IMR-90 (cell line): ENCODE measurements around the gene MCTS1. TPM values are rescaled to one million over a fixed set of nuclear protein-coding genes. Genes with fewer than 3 reads are reported as not detected.

Source experiments
- ATAC-seq: fragments of 200-7000 bp; cut with Tn5 transposase; 2 replicates; pipeline ENCODE4 v1.9.1; 2020; ENCODE audit warnings: low read depth, mild to moderate bottlenecking, moderate library complexity
- BruUV-seq: library from RNA; stranded (reverse); fragments of 400-500 nt; replicated peaks from 2 replicates; lab custom pipeline; 2021; lab: Mats Ljungman, UMichigan
- CTCF ChIA-PET: fragments of 300-600 bp; formaldehyde crosslinking; extraction: SDS; loops from one replicate; lab custom pipeline; 2021; ENCODE audit warnings: antibody characterized with exemption; lab: Yijun Ruan, JAX
- POLR2A ChIA-PET: fragments of 300-600 bp; sonication (Branson Sonifier 250); formaldehyde crosslinking; loops from one replicate; lab custom pipeline; 2022; ENCODE audit warnings: antibody characterized with exemption; ENCODE audit not compliant: unreplicated experiment; lab: Charles Lee
- DNase-seq: peaks from one replicate; pipeline ENCODE4 v3.0.0; 2013
- H2AFZ ChIP-seq: replicated peaks from 2 replicates; pipeline ENCODE3; 2013; ENCODE audit warnings: low read length, mild to moderate bottlenecking; ENCODE audit not compliant: poor library complexity
- H2AK5ac ChIP-seq: 2 replicates; pipeline ENCODE4 v1.6.1; 2013; ENCODE audit warnings: low read depth, low read length, inconsistent platforms
- H2AK9ac ChIP-seq: replicated peaks from 2 replicates; pipeline ENCODE3; 2013; ENCODE audit warnings: mild to moderate bottlenecking, low read depth, low read length, moderate library complexity; ENCODE audit not compliant: poor library complexity
- H2BK120ac ChIP-seq: 2 replicates; pipeline ENCODE4 v1.6.1; 2013; ENCODE audit warnings: low read depth, low read length, inconsistent platforms
- H2BK15ac ChIP-seq: 3 replicates; pipeline ENCODE4 v1.6.1; 2013; ENCODE audit warnings: low read depth, low read length, inconsistent platforms
- H2BK20ac ChIP-seq: 2 replicates; pipeline ENCODE4 v1.6.1; 2013; ENCODE audit warnings: low read depth, mild to moderate bottlenecking, inconsistent platforms, low read length, moderate library complexity
- H2BK5ac ChIP-seq: 2 replicates; pipeline ENCODE4 v1.6.1; 2013; ENCODE audit warnings: mild to moderate bottlenecking, low read depth, low read length, inconsistent platforms; ENCODE audit not compliant: poor library complexity, severe bottlenecking
- H3K14ac ChIP-seq: replicated peaks from 2 replicates; pipeline ENCODE4 v1.6.1; 2013; ENCODE audit warnings: low read depth, low read length, inconsistent platforms
- H3K18ac ChIP-seq: 2 replicates; pipeline ENCODE4 v1.6.1; 2013; ENCODE audit warnings: low read depth, low read length, control low read depth
- H3K23ac ChIP-seq: 2 replicates; pipeline ENCODE4 v1.6.1; 2013; ENCODE audit warnings: low read depth, low read length, inconsistent platforms
- H3K27ac ChIP-seq: 2 replicates; pipeline ENCODE4 v1.5.1; 2013; ENCODE audit warnings: mild to moderate bottlenecking, control low read depth, low read length; ENCODE audit not compliant: insufficient read depth
- H3K27me3 ChIP-seq: 2 replicates; pipeline ENCODE4 v1.6.1; 2013; ENCODE audit warnings: low read length; ENCODE audit not compliant: control insufficient read depth, insufficient read depth
- H3K36me3 ChIP-seq: 2 replicates; pipeline ENCODE4 v1.6.1; 2013; ENCODE audit warnings: low read length, mixed read lengths; ENCODE audit not compliant: control insufficient read depth, insufficient read depth
- H3K4ac ChIP-seq: 2 replicates; pipeline ENCODE4 v1.6.1; 2013; ENCODE audit warnings: low read depth, low read length, inconsistent platforms
- H3K4me1 ChIP-seq: 2 replicates; pipeline ENCODE4 v1.6.1; 2013; ENCODE audit warnings: low read length, mixed read lengths; ENCODE audit not compliant: control insufficient read depth, insufficient read depth
- H3K4me2 ChIP-seq: 2 replicates; pipeline ENCODE4 v1.6.1; 2013; ENCODE audit warnings: low read depth, mild to moderate bottlenecking, control low read depth, low read length, moderate library complexity
- H3K4me3 ChIP-seq: 2 replicates; pipeline ENCODE4 v1.5.1; 2013; ENCODE audit warnings: low read depth, mild to moderate bottlenecking, control low read depth, low read length, moderate library complexity; ENCODE audit not compliant: insufficient read depth
- H3K56ac ChIP-seq: 2 replicates; pipeline ENCODE4 v1.6.1; 2013; ENCODE audit warnings: low read length, inconsistent platforms; ENCODE audit not compliant: insufficient read depth; ENCODE audit errors: extremely low read depth
- H3K79me1 ChIP-seq, 2 experiments: 2 replicates each; pipeline ENCODE4 v1.6.1; 2013; ENCODE audit warnings: low read length in 2 of 2, inconsistent platforms in 1 of 2, low read depth in 1 of 2
- H3K9ac ChIP-seq: 2 replicates; pipeline ENCODE4 v1.6.1; 2013; ENCODE audit warnings: low read depth, low read length, control low read depth
- H3K9me1 ChIP-seq: 2 replicates; pipeline ENCODE4 v1.6.1; 2013; ENCODE audit warnings: low read length, inconsistent platforms; ENCODE audit not compliant: insufficient read depth
- H3K9me3 ChIP-seq: 2 replicates; pipeline ENCODE4 v1.6.1; 2013; ENCODE audit warnings: low read length; ENCODE audit not compliant: control insufficient read depth, insufficient read depth
- H4K20me1 ChIP-seq: 2 replicates; pipeline ENCODE4 v1.6.1; 2013; ENCODE audit warnings: low read length, inconsistent platforms; ENCODE audit not compliant: insufficient read depth
- H4K5ac ChIP-seq: 2 replicates; pipeline ENCODE4 v1.6.1; 2013; ENCODE audit warnings: mild to moderate bottlenecking, low read depth, low read length, control low read depth
- H4K8ac ChIP-seq, 2 experiments: 2 replicates each; pipeline ENCODE4 v1.6.1; 2013; ENCODE audit warnings: low read depth in 2 of 2, low read length in 2 of 2, control low read depth in 1 of 2, inconsistent platforms in 1 of 2
- H4K91ac ChIP-seq: 2 replicates; pipeline ENCODE4 v1.6.1; 2013; ENCODE audit warnings: low read depth, low read length, inconsistent platforms; ENCODE audit not compliant: insufficient read depth
- CEBPB ChIP-seq: IDR thresholded peaks from 2 replicates; pipeline ENCODE4 v1.6.1; 2012; ENCODE audit warnings: low read depth, low read length, improper control_type of control experiment
- MAFK ChIP-seq: IDR thresholded peaks from 2 replicates; pipeline ENCODE4 v1.6.1; 2012; ENCODE audit warnings: low read depth, low read length, improper control_type of control experiment
- POLR2A ChIP-seq: IDR thresholded peaks from 2 replicates; pipeline ENCODE4 v1.6.1; 2012; ENCODE audit warnings: mild to moderate bottlenecking, low read depth, low read length
- WGBS, 2 experiments: methylation state at CpG; one replicate each; pipeline versions ENCODE4 v1.1.5 to v1.1.7; 2013; ENCODE audit warnings: missing lambda C conversion rate in 2 of 2; ENCODE audit not compliant: insufficient read length in 1 of 2; ENCODE audit errors: extremely low coverage in 2 of 2; 5-methylcytosine and 5-hydroxymethylcytosine counted together
- dilution Hi-C: fragments of 300-500 bp; cut with HindIII; formaldehyde crosslinking; loops from one replicate; pipeline ENCODE4 v1.14.3; 2018; ENCODE audit warnings: low sequenced_read_pairs; ENCODE audit not compliant: unreplicated experiment
- in situ Hi-C: fragments of 300-500 bp; cut with MboI; formaldehyde crosslinking; loops from 3 replicates; pipeline ENCODE4 v1.14.3; 2019; ENCODE audit warnings: low sequenced_read_pairs, inconsistent platforms, mixed read lengths
- intact Hi-C: fragments of 100-400 bp; cut with micrococcal nuclease; formaldehyde crosslinking; loops from 2 replicates; pipeline ENCODE4 v1.10.0; 2022
- polyA plus RNA-seq, 3 experiments: library from polyadenylated mRNA; depleted of rRNA; stranded (reverse); fragments of >200 nt; gene quantifications; 2 replicates each; pipeline ENCODE4 v1.2.3, GENCODE V29; 2012; ENCODE audit warnings: low replicate concordance in 1 of 3
- total RNA-seq: library from RNA; depleted of rRNA; stranded (reverse); fragments of >200 nt; gene quantifications from 2 replicates; pipeline ENCODE4 v1.2.3, GENCODE V29; 2012
- TF ChIP-seq, protein P1 (sequence below): fragments of 150-350 bp; IDR thresholded peaks from 2 replicates; pipeline ENCODE4 v1.6.1; 2017; ENCODE audit warnings: mild to moderate bottlenecking, antibody characterized with exemption, low read length, low read depth

The MCTS1 gene
- total and polyA plus RNA-seq, 2 of the 4 experiments (the other 2 are of a cell fraction), result 36.9 to 52.8 TPM

GRCh38 chrX:120625371-120625770 is 21.5 kb downstream of the MCTS1 start:
- Histone ChIP-seq H3K4me3 (no peak overlapping the region), H3K9me1 (no peaks in the 10 kb centered on the region), H2BK20ac (no peak overlapping the region), H3K4ac (no peak overlapping the region), H2AK9ac (no peak overlapping the region), H3K79me1 (no peaks in the 10 kb centered on the region), H3K4me2 (no peak overlapping the region), H2BK120ac (no peak overlapping the region), H2AK5ac (no peak overlapping the region), H2BK5ac (no peak overlapping the region), H3K23ac (no peak overlapping the region), H3K27ac (no peak overlapping the region), H3K56ac (no peak overlapping the region), H3K14ac (no peak overlapping the region), H4K91ac (no peak overlapping the region), H3K27me3 (no peaks in the 10 kb centered on the region), H3K4me1 (no peaks in the 10 kb centered on the region), H3K9me3 (no peaks in the 10 kb centered on the region), H3K9ac (no peak overlapping the region), H3K18ac (no peak overlapping the region), H4K8ac (no peak overlapping the region), H3K36me3 (no peaks in the 10 kb centered on the region), H2AFZ (no peak overlapping the region), H4K20me1 (no peaks in the 10 kb centered on the region), H4K5ac (no peak overlapping the region), H2BK15ac (no peak overlapping the region)
- no TSS peak for BruUV-seq
- ATAC-seq (no peak), DNase-seq (no peak)
- dilution Hi-C loops, result no loop called here
- CTCF ChIA-PET, result no interaction called here
- TF ChIP-seq, protein P1, sequence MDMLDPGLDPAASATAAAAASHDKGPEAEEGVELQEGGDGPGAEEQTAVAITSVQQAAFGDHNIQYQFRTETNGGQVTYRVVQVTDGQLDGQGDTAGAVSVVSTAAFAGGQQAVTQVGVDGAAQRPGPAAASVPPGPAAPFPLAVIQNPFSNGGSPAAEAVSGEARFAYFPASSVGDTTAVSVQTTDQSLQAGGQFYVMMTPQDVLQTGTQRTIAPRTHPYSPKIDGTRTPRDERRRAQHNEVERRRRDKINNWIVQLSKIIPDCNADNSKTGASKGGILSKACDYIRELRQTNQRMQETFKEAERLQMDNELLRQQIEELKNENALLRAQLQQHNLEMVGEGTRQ, result no peak
- no peak for TF ChIP-seq MAFK
- no peak for TF ChIP-seq POLR2A
- TF ChIP-seq CEBPB, result no peak
- WGBS, 2 experiments, result no CpG with 5 or more reads among the region's 2 CpGs
- POLR2A ChIA-PET, result no interaction called here
- in situ Hi-C loops, result no loop called here
- intact Hi-C loops, result no loop called here
